H9 (cell line): ENCODE data around the gene ERC1. TPM values are rescaled to one million over a fixed set of nuclear protein-coding genes. Genes with fewer than 3 reads are reported as not detected.

Experiments used
- DNase-seq: peaks from one replicate; pipeline ENCODE4 v3.0.0-alpha.2; 2017
- H2AFZ ChIP-seq: one replicate; pipeline ENCODE4 v1.6.1; 2013; ENCODE audit warnings: mild to moderate bottlenecking, low read length, control low read depth, moderate library complexity
- H2AK5ac ChIP-seq: 2 replicates; pipeline ENCODE4 v1.6.1; 2013; ENCODE audit warnings: low read length, control low read depth, mixed read lengths; ENCODE audit not compliant: insufficient read length
- H2BK120ac ChIP-seq: one replicate; pipeline ENCODE4 v1.6.1; 2013; ENCODE audit warnings: low read depth, mild to moderate bottlenecking, low read length, control low read depth, inconsistent platforms; ENCODE audit not compliant: poor library complexity, severe bottlenecking
- H2BK12ac ChIP-seq: 2 replicates; pipeline ENCODE4 v1.6.1; 2013; ENCODE audit warnings: low read length, control low read depth, mixed read lengths, low read depth; ENCODE audit not compliant: insufficient read length
- H2BK15ac ChIP-seq: 2 replicates; pipeline ENCODE4 v1.6.1; 2013; ENCODE audit warnings: low read depth, low read length, control low read depth
- H2BK20ac ChIP-seq: one replicate; pipeline ENCODE4 v1.6.1; 2013; ENCODE audit warnings: low read depth, mild to moderate bottlenecking, low read length, control low read depth, inconsistent platforms; ENCODE audit not compliant: poor library complexity, severe bottlenecking
- H2BK5ac ChIP-seq: 2 replicates; pipeline ENCODE4 v1.6.1; 2013; ENCODE audit warnings: low read length, control low read depth, mixed read lengths; ENCODE audit not compliant: insufficient read length
- H3K14ac ChIP-seq: 2 replicates; pipeline ENCODE4 v1.6.1; 2013; ENCODE audit warnings: low read length, control low read depth; ENCODE audit not compliant: insufficient read depth
- H3K18ac ChIP-seq: 2 replicates; pipeline ENCODE4 v1.6.1; 2013; ENCODE audit warnings: low read depth, mild to moderate bottlenecking, mixed read lengths, low read length, control low read depth; ENCODE audit not compliant: insufficient read length
- H3K23ac ChIP-seq: 2 replicates; pipeline ENCODE4 v1.6.1; 2013; ENCODE audit warnings: low read length, control low read depth, mixed read lengths, low read depth; ENCODE audit not compliant: insufficient read length
- H3K23me2 ChIP-seq: 2 replicates; pipeline ENCODE4 v1.6.1; 2013; ENCODE audit warnings: low read depth, mild to moderate bottlenecking, mixed read lengths, low read length, control low read depth; ENCODE audit not compliant: insufficient read length, poor library complexity, severe bottlenecking
- H3K27ac ChIP-seq: 2 replicates; pipeline ENCODE4 v1.5.1; 2013; ENCODE audit warnings: low read length, control low read depth, mixed read lengths, low read depth; ENCODE audit not compliant: insufficient read length
- H3K27me3 ChIP-seq: 2 replicates; pipeline ENCODE4 v1.6.1; 2013; ENCODE audit warnings: low read length, control low read depth, inconsistent platforms; ENCODE audit not compliant: insufficient read depth
- H3K4ac ChIP-seq: 2 replicates; pipeline ENCODE4 v1.6.1; 2013; ENCODE audit warnings: low read depth, mild to moderate bottlenecking, control low read depth, inconsistent platforms, low read length, moderate library complexity
- H3K4me1 ChIP-seq: 2 replicates; pipeline ENCODE4 v1.6.1; 2013; ENCODE audit warnings: low read length, control low read depth, inconsistent platforms; ENCODE audit not compliant: insufficient read depth
- H3K4me2 ChIP-seq: 2 replicates; pipeline ENCODE4 v1.6.1; 2013; ENCODE audit warnings: low read length, control low read depth, mixed read lengths; ENCODE audit not compliant: insufficient read length, insufficient read depth
- H3K56ac ChIP-seq: 2 replicates; pipeline ENCODE4 v1.6.1; 2013; ENCODE audit warnings: low read depth, mild to moderate bottlenecking, mixed read lengths, low read length, control low read depth; ENCODE audit not compliant: insufficient read length
- H3K79me1 ChIP-seq: 2 replicates; pipeline ENCODE4 v1.6.1; 2013; ENCODE audit warnings: low read depth, mild to moderate bottlenecking, moderate library complexity, low read length, control low read depth, inconsistent platforms; ENCODE audit not compliant: insufficient read depth, poor library complexity, severe bottlenecking
- H3K79me2 ChIP-seq: 2 replicates; pipeline ENCODE4 v1.6.1; 2013; ENCODE audit warnings: low read length, control low read depth, inconsistent platforms; ENCODE audit not compliant: insufficient read depth
- H3K9ac ChIP-seq: 2 replicates; pipeline ENCODE4 v1.6.1; 2013; ENCODE audit warnings: low read length, control low read depth, mixed read lengths; ENCODE audit not compliant: insufficient read length; ENCODE audit errors: extremely low read depth
- H3K9me3 ChIP-seq: one replicate; pipeline ENCODE4 v1.6.1; 2013; ENCODE audit warnings: low read depth, low read length, inconsistent platforms; ENCODE audit not compliant: control insufficient read depth
- H3T11ph ChIP-seq: one replicate; pipeline ENCODE4 v1.6.1; 2013; ENCODE audit warnings: mild to moderate bottlenecking, low read length, control low read depth, inconsistent platforms
- H4K20me1 ChIP-seq: one replicate; pipeline ENCODE4 v1.6.1; 2013; ENCODE audit not compliant: control insufficient read depth, insufficient read length, insufficient read depth
- H4K5ac ChIP-seq: 2 replicates; pipeline ENCODE4 v1.6.1; 2013; ENCODE audit warnings: low read depth, mild to moderate bottlenecking, mixed read lengths, low read length, control low read depth; ENCODE audit not compliant: insufficient read length
- H4K8ac ChIP-seq: replicated peaks from 2 replicates; pipeline ENCODE4 v1.6.1; 2013; ENCODE audit warnings: low read length, control low read depth, mixed read lengths, low read depth; ENCODE audit not compliant: insufficient read length
- H4K91ac ChIP-seq: 2 replicates; pipeline ENCODE4 v1.6.1; 2013; ENCODE audit warnings: low read depth, mild to moderate bottlenecking, moderate library complexity, mixed read lengths, low read length, control low read depth; ENCODE audit not compliant: insufficient read length
- H3K27ac Mint-ChIP-seq, 3 experiments: 2 replicates in 2 of 3; 3 replicates in 1 of 3; pipeline ENCODE4 v1.8.0; 2020 to 2021; ENCODE audit warnings: mixed read lengths in 3 of 3, mild to moderate bottlenecking in 1 of 3, moderate library complexity in 1 of 3
- H3K27me3 Mint-ChIP-seq: 2 replicates; pipeline ENCODE4 v1.8.0; 2021; ENCODE audit warnings: low read depth, mild to moderate bottlenecking, moderate library complexity, mixed read lengths
- H3K36me3 Mint-ChIP-seq, 3 experiments: 2 replicates in 2 of 3; 3 replicates in 1 of 3; pipeline ENCODE4 v1.8.0; 2020 to 2021; ENCODE audit warnings: low read depth in 3 of 3, mixed read lengths in 3 of 3; ENCODE audit not compliant: insufficient read depth in 1 of 3
- H3K4me1 Mint-ChIP-seq, 2 experiments: 2 replicates each; pipeline ENCODE4 v1.8.0; 2020; ENCODE audit warnings: mixed read lengths in 2 of 2
- H3K4me3 Mint-ChIP-seq, 2 experiments: 2 replicates in 1 of 2; 3 replicates in 1 of 2; pipeline ENCODE4 v1.8.0; 2020 to 2021; ENCODE audit warnings: mild to moderate bottlenecking in 2 of 2, mixed read lengths in 2 of 2, moderate library complexity in 1 of 2
- H3K9me3 Mint-ChIP-seq, 2 experiments: 2 replicates in 1 of 2; 3 replicates in 1 of 2; pipeline ENCODE4 v1.8.0; 2020; ENCODE audit warnings: mild to moderate bottlenecking in 2 of 2, mixed read lengths in 2 of 2, moderate library complexity in 1 of 2
- WGBS: extraction: QIAGEN DNeasy Blood & Tissue Kit; methylation state at CpG from one replicate; pipeline ENCODE4 v1.1.7; 2013; ENCODE audit warnings: missing lambda C conversion rate, low lambda C conversion rate, mixed read lengths; ENCODE audit not compliant: insufficient read length; ENCODE audit errors: extremely low coverage; 5-methylcytosine and 5-hydroxymethylcytosine counted together
- total RNA-seq: library from RNA; stranded (reverse); gene quantifications from 2 replicates; pipeline ENCODE4 v1.2.1, GENCODE V29; 2021
- TF ChIP-seq, protein P1 (sequence below): fragments of 200-600 bp; sonication (generic); conservative IDR thresholded peaks from 3 replicates; pipeline ENCODE4 v1.8.0; 2021; ENCODE audit warnings: antibody characterized with exemption, mild to moderate bottlenecking

ERC1 gene
- total RNA-seq, 1 experiment from 2014 or later, result 51.2 TPM

DNA sequence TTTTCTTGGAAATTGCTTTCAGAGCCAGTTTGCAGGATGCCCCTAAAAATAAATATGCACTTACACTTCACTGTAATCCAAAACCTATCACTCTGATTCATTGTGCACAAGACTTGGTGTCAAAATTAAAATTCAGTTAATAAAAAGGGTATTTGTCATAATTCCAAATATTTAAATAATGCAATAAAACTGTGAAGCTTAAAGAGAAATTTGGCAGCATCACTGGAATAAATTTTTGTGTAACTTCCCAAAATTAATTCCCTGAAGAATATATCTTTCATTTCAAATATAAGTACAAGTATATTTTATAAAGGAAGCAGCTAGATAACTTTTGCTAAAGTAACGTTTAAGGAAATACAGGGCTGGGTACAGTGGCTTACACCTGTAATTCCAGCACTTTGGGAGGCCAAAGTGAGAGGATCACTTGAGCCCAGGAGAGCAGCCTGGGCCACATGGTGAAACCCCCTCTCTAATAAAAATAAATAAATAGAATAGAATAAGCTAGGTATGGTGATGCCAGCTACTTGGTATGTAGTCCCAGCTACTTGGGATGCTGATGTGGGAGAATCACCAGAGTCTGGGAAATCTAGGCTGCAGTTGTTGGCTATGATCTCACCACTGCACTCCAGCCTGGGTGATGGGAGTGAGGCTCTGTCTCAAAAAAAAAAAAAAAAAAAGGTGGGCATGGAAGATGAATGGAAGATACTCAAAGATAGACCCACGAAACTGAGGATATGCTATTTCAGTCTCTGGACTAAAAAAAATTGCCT lies 369.6 kb downstream of the ERC1 start:
- Histone ChIP-seq H4K8ac (no peak overlapping the region), H3K4ac (no peak overlapping the region), H3K4me1 (no peaks in the 10 kb centered on the region), H2AFZ (no peak overlapping the region), H2BK20ac (no peak overlapping the region), H2BK120ac (no peak overlapping the region), H4K91ac (no peak overlapping the region), H3K56ac (no peak overlapping the region), H2AK5ac (no peak overlapping the region), H3K9ac (no peak overlapping the region), H3K18ac (no peak overlapping the region), H3K14ac (no peak overlapping the region), H3K9me3 (no peaks in the 10 kb centered on the region), H3T11ph (no peak overlapping the region), H2BK5ac (no peak overlapping the region), H4K5ac (no peak overlapping the region), H3K23ac (no peak overlapping the region), H3K23me2 (no peaks in the 10 kb centered on the region), H3K27ac (no peak overlapping the region), H4K20me1 (no peaks in the 10 kb centered on the region), H3K4me2 (no peak overlapping the region), H3K79me2 (no peaks in the 10 kb centered on the region), H2BK12ac (no peak overlapping the region), H3K27me3 (no peaks in the 10 kb centered on the region), H2BK15ac (no peak overlapping the region), H3K79me1 (no peaks in the 10 kb centered on the region)
- Mint-ChIP-seq H3K4me3 (no peak overlapping the region), H3K27ac (no peak overlapping the region; a peak in 1 of 7 replicates), H3K9me3 (no peaks in the 10 kb centered on the region), H3K36me3 (peaks cover 0 to 4% (median 0%) of the 10 kb centered on the region in 3 experiments; a peak in 1 of 7 replicates), H3K27me3 (no peaks in the 10 kb centered on the region; the same call in 1 of the 2 replicates), H3K4me1 (peaks cover under 1% of the 10 kb centered on the region in 2 experiments; a peak in 2 of 4 replicates)
- TF ChIP-seq, protein P1, sequence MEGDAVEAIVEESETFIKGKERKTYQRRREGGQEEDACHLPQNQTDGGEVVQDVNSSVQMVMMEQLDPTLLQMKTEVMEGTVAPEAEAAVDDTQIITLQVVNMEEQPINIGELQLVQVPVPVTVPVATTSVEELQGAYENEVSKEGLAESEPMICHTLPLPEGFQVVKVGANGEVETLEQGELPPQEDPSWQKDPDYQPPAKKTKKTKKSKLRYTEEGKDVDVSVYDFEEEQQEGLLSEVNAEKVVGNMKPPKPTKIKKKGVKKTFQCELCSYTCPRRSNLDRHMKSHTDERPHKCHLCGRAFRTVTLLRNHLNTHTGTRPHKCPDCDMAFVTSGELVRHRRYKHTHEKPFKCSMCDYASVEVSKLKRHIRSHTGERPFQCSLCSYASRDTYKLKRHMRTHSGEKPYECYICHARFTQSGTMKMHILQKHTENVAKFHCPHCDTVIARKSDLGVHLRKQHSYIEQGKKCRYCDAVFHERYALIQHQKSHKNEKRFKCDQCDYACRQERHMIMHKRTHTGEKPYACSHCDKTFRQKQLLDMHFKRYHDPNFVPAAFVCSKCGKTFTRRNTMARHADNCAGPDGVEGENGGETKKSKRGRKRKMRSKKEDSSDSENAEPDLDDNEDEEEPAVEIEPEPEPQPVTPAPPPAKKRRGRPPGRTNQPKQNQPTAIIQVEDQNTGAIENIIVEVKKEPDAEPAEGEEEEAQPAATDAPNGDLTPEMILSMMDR, result no peak
- DNase-seq, result no peak
- no CpG with 5 or more reads among the region's 2 CpGs for WGBS
